Lung (tissue), 12 donors: Measurements from ENCODE around the gene GMPR. TPM values are rescaled to one million over a fixed set of nuclear protein-coding genes. Genes with fewer than 3 reads are reported as not detected.
"Not testable (repeated sequence)": the region's sequence is repeated elsewhere in the genome, so short reads cannot be mapped to it uniquely, and the experiment has no call there.

ENCODE experiments used
- ATAC-seq: fragments of 200-7000 bp; cut with Tn5 transposase; one replicate; pipeline ENCODE4 v1.9.1; 2020; ENCODE audit warnings: moderate number of reproducible peaks; ENCODE audit not compliant: insufficient read depth, low FRiP score
- DNase-seq, 3 donors: peaks; one replicate each; pipeline ENCODE4 v3.0.0-alpha.2; 2013 to 2017
- H3K27ac ChIP-seq, 2 donors: one replicate each; pipeline ENCODE4 v1.5.1; 2013; ENCODE audit warnings: mild to moderate bottlenecking in 2 of 2, moderate library complexity in 2 of 2, control low read depth in 1 of 2, inconsistent platforms in 1 of 2, low read depth in 1 of 2, low read length in 1 of 2
- H3K27me3 ChIP-seq, 3 donors: one replicate each; pipeline ENCODE4 v1.5.1; 2013; ENCODE audit warnings: low read length in 2 of 3; ENCODE audit not compliant: control insufficient read depth in 3 of 3, insufficient read depth in 3 of 3
- H3K36me3 ChIP-seq, 4 donors: one replicate each; pipeline ENCODE4 v1.5.1; 2013; ENCODE audit warnings: low read length in 4 of 4, mild to moderate bottlenecking in 1 of 4, moderate library complexity in 1 of 4; ENCODE audit not compliant: control insufficient read depth in 4 of 4, insufficient read depth in 4 of 4
- H3K4me1 ChIP-seq, 5 donors: one replicate each; pipeline ENCODE4 v1.5.1; 2013; ENCODE audit warnings: low read length in 5 of 5, mild to moderate bottlenecking in 2 of 5, moderate library complexity in 1 of 5; ENCODE audit not compliant: control insufficient read depth in 5 of 5, insufficient read depth in 5 of 5
- H3K4me3 ChIP-seq: one replicate; pipeline ENCODE4 v1.5.1; 2013; ENCODE audit warnings: mild to moderate bottlenecking, control low read depth, moderate library complexity
- H3K9ac ChIP-seq, 2 donors: one replicate each; pipeline ENCODE4 v1.5.1; 2013; ENCODE audit warnings: low read length in 2 of 2, control low read depth in 1 of 2; ENCODE audit not compliant: insufficient read depth in 1 of 2
- H3K9me3 ChIP-seq, 4 donors: one replicate each; pipeline ENCODE4 v1.5.1; 2013; ENCODE audit warnings: low read length in 3 of 4, mild to moderate bottlenecking in 1 of 4, moderate library complexity in 1 of 4; ENCODE audit not compliant: control insufficient read depth in 4 of 4, insufficient read depth in 3 of 4
- WGBS, 2 donors: extraction: QIAGEN DNeasy Blood & Tissue Kit; methylation state at CpG; one replicate each; pipeline ENCODE4 v1.1.7; 2013; 5-methylcytosine and 5-hydroxymethylcytosine counted together
- polyA plus RNA-seq, 2 donors: library from polyadenylated mRNA; stranded (reverse); fragments of 200-250 nt; gene quantifications; one replicate each; pipeline ENCODE4 v1.2.1, GENCODE V29; 2013
- total RNA-seq, 2 donors: library from RNA; depleted of rRNA in 1 of 2; stranded (reverse); fragments of >200 nt in 1 of 2; gene quantifications; one replicate each; pipeline ENCODE4 v1.2.1, GENCODE V29; 2014 to 2021
- TF ChIP-seq, protein P1 (sequence below): IDR thresholded peaks from 2 replicates; pipeline ENCODE4 v1.5.1; 2012; ENCODE audit warnings: mild to moderate bottlenecking; ENCODE audit errors: control extremely low read depth, extremely low read depth
- donor health status: control.
- donor health status: control.
- donor health status: Bipolar disorder and iron deficiency.
- donor health status: healthy.
- donor health status: DM: yes; HTN: yes; CAD: no.

The GMPR gene
- total and polyA plus RNA-seq, 4 donors = 8.6 to 16.6 (median 12.9) TPM

- H3K4me3 ChIP-seq = no peak overlapping the region
- 93 to 95% methylated on average over 2 of the region's 2 CpGs for WGBS, 2 donors
- H3K27ac ChIP-seq = peak overlapping the region in 1 of 2 donors; percentile 45
- no peak for ATAC-seq
- no peaks in the 10 kb centered on the region for H3K27me3 ChIP-seq
- H3K4me1 ChIP-seq = peaks cover 0 to 12% (median 3%) of the 10 kb centered on the region in 5 donors
- H3K9me3 ChIP-seq = peaks cover 0 to 2% (median 0%) of the 10 kb centered on the region in 4 donors
- no peak overlapping the region for H3K9ac ChIP-seq
- DNase-seq = no peak
- TF ChIP-seq, protein P1, sequence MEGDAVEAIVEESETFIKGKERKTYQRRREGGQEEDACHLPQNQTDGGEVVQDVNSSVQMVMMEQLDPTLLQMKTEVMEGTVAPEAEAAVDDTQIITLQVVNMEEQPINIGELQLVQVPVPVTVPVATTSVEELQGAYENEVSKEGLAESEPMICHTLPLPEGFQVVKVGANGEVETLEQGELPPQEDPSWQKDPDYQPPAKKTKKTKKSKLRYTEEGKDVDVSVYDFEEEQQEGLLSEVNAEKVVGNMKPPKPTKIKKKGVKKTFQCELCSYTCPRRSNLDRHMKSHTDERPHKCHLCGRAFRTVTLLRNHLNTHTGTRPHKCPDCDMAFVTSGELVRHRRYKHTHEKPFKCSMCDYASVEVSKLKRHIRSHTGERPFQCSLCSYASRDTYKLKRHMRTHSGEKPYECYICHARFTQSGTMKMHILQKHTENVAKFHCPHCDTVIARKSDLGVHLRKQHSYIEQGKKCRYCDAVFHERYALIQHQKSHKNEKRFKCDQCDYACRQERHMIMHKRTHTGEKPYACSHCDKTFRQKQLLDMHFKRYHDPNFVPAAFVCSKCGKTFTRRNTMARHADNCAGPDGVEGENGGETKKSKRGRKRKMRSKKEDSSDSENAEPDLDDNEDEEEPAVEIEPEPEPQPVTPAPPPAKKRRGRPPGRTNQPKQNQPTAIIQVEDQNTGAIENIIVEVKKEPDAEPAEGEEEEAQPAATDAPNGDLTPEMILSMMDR = no peak
- H3K36me3 ChIP-seq = peaks cover 0 to 6% (median 2%) of the 10 kb centered on the region in 4 donors
These were observed 18.4 kb downstream of the GMPR start for GRCh38 chr6:16256781-16257180.

DNA sequence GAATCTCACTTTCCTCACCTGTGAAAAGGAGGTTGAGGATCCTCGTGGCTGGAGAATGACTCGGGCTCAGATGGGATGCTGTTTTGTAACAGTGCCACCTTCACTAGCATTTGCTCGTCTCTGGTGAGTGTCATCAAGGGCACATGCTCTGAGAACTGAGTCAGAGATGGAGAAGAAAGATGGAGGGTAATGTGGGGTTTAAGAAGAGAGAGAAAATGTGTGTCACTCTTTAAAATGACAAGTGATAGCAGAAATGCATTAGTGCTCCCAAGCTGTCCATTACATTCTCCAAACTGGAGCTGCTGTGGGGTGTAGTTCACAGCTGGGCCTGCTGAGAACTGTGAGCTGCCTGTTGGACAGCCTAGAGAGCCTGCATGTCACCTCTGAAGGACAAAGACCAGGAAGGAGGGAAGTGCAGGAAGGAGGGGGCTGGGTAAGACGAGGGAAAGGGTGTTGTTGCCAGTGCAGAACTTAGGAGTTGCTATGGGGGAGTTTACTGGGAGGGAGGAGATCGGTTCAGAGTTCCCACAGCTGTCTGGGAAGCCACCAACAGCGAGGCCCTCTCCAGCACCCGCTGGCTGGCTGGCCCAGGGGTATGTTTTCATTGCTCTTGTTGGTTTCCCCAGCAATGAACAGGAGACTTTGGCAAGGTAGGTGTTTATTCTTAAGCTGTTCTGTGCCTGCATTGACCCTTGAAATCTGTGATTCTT is 19.8 kb downstream of the GMPR start:
- ATAC-seq (no peak), DNase-seq (peak; percentile 29 to 36 (median 32))
- Histone ChIP-seq H3K9me3 (peaks cover 0 to 2% (median 0%) of the 10 kb centered on the region in 4 donors), H3K4me1 (peaks cover 0 to 7% (median 0%) of the 10 kb centered on the region in 5 donors), H3K27ac (peak overlapping the region in 1 of 2 donors; percentile 38), H3K27me3 (no peaks in the 10 kb centered on the region), H3K9ac (no peak overlapping the region), H3K36me3 (peaks cover 0 to 6% (median 0%) of the 10 kb centered on the region in 4 donors), H3K4me3 (no peak overlapping the region)
- TF ChIP-seq, protein P1 = no peak
- 69 to 73% methylated on average over 7 of the region's 7 CpGs for WGBS, 2 donors

- Histone ChIP-seq H3K4me1 (peaks cover 0 to 7% (median 0%) of the 10 kb centered on the region in 5 donors), H3K9me3 (peaks cover 0 to 2% (median 0%) of the 10 kb centered on the region in 4 donors), H3K27ac (peak overlapping the region in 1 of 2 donors; percentile 30), H3K9ac (no peak overlapping the region), H3K4me3 (no peak overlapping the region), H3K36me3 (peaks cover 0 to 6% (median 0%) of the 10 kb centered on the region in 4 donors), H3K27me3 (no peaks in the 10 kb centered on the region)
- no peak for DNase-seq
- ATAC-seq = no peak
- WGBS, 2 donors = 84 to 91% methylated on average over 6 of the region's 6 CpGs
- TF ChIP-seq, protein P1 = no peak
These were observed 20.3 kb downstream of the GMPR start for GRCh38 chr6:16258709-16259075.

GRCh38 chr6:16259604-16260003 is 21.2 kb downstream of the GMPR start:
- H3K27ac ChIP-seq, H3K4me1 ChIP-seq, H3K36me3 ChIP-seq, ATAC-seq, H3K9me3 ChIP-seq, H3K27me3 ChIP-seq, H3K4me3 ChIP-seq, DNase-seq, H3K9ac ChIP-seq: not testable (repeated sequence)
- 94 to 95% methylated on average over 2 of the region's 3 CpGs for WGBS, 2 donors

GRCh38 chr6:16260602-16261001 is 22.2 kb downstream of the GMPR start:
- not testable (repeated sequence) for H3K36me3 ChIP-seq, H3K27me3 ChIP-seq, ATAC-seq, H3K4me3 ChIP-seq, H3K4me1 ChIP-seq, DNase-seq, H3K27ac ChIP-seq, H3K9me3 ChIP-seq, H3K9ac ChIP-seq
- 71 to 77% methylated on average over 6 to 7 of the region's 9 CpGs for WGBS, 2 donors

DNA sequence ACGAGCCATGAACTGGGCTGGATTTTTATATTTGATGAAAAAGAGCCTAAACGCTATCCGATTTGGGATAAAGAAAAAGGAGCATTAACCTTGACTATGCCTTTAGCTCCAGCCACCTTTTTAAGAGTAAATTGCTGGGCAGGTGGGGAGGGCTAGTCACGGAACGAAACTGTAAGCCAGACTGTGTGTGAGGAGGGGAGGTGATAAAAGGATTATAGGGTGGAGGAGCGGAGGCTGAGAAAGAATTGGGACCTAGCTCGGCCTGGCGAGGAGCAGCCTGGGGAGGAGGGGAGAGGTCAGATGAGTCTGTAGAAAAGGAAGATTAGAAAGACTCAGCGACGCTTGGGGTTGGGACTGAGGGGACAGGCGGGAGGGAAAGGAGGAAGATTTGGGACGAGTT is 24.4 kb downstream of the GMPR start:
- H3K27ac ChIP-seq, ATAC-seq, DNase-seq, H3K36me3 ChIP-seq, H3K4me3 ChIP-seq, H3K9ac ChIP-seq, H3K9me3 ChIP-seq, H3K4me1 ChIP-seq, H3K27me3 ChIP-seq: not testable (repeated sequence)
- WGBS, 2 donors = 92 to 96% methylated on average over 10 to 11 of the region's 12 CpGs
